Measurements from ENCODE around the gene LRRC42.

Gene LRRC42

GRCh38 chr1:53946252-53947171 lies at the start of gene LRRC42:
Gene LRRC42 (plus strand): TSS chr1:53946350. CDS start chr1:53952000, 5,650 bp downstream.
- DNase-seq (ENCODE audit: low spot score) = peak; percentile 95

DNA sequence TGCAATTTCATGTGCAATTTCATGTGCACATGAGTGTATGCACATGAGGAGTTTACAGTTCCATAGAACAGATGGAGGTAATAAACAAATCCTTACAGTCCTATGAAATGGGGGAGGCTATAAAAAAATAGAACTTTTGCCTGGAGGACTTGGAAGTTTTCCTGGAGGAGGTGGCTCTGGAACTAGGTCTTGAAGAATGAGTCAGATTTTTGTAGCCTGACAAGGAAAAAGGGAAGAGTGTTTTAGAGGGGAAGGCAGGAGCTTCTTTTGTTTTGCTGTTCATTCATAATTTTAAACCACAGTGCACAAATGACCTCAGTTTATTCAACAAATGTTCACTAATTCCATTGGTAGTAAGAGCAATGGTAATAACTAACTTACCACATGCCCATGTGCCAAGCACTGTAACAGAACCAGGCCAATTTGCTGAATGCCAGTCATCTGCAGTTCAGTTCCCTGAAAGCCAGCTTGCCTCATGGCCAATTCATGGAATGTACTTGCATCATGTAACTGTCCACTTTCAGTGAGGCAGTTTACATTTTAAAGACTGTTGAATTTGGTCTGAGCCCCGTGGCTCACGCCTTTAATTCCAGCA lies 49.4 kb upstream of the LRRC42 start:
- no peak for DNase-seq (ENCODE audit: low spot score)

- DNase-seq (ENCODE audit: low spot score) = no peak
Observed at GRCh38 chr1:53899206-53899628, 46.9 kb upstream of the LRRC42 start.

- no peak for DNase-seq (ENCODE audit: low spot score)
Observed at GRCh38 chr1:53899708-53900107, 46.4 kb upstream of the LRRC42 start.

GRCh38 chr1:53902235-53903138 lies 43.7 kb upstream of the LRRC42 start:
- no peak for DNase-seq (ENCODE audit: low spot score)

DNA sequence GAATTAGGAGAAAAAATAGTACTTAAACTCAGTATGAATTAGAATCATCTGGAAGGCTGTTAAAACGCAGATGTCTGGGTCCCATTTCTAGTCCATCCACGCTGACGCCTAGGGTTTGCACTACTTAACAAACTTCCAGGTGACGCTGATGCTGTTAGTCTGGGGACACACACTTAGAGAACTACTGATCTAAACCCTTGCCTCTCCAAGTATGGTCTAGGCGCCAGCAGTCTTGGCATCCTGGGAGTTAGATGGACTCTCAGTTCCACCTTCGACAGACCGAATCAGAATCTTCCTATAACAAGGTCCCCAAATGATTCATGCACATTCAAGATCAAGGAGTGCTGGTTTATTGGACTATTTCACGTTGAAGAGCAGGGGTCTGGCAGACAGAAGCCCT lies 40.6 kb upstream of the LRRC42 start:
- no peak for DNase-seq (ENCODE audit: low spot score)

DNA sequence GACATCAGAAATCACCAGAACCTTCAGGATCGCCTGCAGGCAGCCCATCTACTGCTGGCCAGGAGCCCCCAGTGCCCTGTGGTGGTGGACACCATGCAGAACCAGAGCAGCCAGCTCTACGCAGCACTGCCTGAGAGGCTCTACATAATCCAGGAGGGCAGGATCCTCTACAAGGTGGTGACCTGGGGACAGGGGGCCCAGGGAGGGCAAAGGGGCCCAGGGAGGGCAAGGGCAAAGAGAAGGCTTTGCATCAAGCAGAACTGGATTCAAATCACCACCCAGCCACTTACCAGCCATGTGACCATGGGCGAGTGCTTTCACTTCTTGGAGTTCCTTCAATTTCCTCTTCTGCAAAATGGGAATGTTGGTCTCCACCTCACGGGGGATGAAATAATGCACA lies 40.0 kb upstream of the LRRC42 start:
- no peak for DNase-seq (ENCODE audit: low spot score)

DNA sequence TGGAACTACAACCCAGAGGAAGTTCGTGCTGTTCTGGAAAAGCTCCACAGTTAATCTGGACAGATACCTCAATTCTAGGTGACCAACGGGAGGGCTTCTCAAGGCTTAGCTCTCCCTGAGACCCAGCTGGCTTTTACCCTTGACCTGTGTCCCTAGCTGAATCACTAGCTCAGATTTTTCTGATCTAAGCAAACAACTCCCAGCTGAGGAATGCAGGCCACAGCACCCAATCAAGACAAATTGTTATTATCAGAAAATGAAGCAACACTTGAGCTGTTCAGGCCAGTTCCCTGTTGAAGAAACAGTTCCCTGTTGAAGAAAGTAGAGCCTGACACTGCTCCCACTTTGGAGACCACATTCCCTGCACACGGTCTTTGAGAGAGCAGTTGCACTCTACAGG lies 36.2 kb upstream of the LRRC42 start:
- no peak for DNase-seq (ENCODE audit: low spot score)

DNA sequence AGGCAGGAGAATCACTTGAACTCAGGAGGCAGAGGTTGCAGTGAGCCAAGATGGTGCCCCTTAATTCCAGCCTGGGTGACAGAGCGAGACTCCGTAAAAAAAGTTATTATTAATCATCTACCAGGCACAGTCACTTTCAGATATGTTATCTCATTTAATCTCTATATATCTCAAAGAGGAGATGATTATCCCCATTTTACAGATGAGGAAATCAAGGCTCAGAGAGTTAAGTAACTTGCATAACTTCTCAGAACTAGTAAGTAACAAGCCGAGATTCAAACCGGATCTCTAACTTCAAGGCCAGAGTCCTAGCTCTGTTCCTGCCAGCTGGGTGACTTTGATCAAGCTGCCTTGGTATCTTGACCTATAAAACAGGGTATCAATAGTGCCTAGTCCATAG lies 34.7 kb upstream of the LRRC42 start:
- DNase-seq (ENCODE audit: low spot score) = no peak

DNA sequence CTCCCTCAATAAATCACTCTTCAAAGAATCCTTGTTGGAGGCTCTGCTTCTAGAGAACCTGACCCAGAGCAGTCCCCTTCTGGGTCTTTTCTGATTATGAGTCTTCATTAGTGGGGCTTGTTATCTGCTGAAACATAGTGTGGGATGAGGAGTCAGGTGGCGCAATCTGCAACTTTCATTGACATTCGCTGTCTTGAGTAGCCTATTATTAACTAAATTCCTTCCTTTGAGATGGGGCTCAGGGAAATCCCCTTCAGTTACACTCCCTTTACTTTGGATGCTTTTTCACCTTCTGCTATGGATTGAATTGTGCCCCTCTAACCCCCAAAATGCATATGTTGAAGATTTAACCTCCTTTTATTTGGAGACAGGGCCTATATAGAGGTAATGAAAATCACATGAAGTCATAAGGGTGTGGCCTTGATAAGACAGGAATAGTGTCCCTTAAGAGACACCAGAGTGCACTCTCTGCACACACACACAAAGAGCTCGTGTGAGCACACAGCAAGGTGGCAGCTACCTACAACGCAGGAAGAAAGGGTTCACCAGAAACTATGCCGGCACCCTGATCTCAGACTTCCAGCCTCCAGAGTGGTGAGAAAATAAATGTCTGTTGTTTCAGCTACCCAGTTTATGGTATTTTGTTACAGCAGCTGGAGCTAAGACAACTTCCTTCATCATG lies 32.7 kb upstream of the LRRC42 start:
- no peak for DNase-seq (ENCODE audit: low spot score)

- DNase-seq (ENCODE audit: low spot score) = no peak
Observed at GRCh38 chr1:53918343-53918742, 27.8 kb upstream of the LRRC42 start.

DNA sequence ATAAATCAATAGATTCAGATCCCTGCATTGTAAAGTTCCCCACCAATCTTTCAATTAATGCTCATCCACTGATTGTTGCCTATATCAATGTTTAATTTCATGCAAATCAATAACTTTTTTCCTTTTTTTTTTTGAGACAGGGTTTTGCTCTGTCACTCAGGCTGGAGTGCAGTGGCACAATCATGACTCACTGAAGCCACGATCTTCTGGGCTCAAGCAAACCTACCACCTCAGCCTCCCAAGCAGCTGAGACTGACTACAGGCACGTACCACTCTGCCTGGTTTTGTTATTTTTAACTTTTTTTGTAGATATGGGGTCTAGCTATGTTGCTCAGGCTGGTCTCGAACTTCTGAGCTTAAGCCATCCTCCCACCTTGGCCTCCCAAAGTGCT lies 26.5 kb upstream of the LRRC42 start:
- DNase-seq (ENCODE audit: low spot score) = no peak

DNA sequence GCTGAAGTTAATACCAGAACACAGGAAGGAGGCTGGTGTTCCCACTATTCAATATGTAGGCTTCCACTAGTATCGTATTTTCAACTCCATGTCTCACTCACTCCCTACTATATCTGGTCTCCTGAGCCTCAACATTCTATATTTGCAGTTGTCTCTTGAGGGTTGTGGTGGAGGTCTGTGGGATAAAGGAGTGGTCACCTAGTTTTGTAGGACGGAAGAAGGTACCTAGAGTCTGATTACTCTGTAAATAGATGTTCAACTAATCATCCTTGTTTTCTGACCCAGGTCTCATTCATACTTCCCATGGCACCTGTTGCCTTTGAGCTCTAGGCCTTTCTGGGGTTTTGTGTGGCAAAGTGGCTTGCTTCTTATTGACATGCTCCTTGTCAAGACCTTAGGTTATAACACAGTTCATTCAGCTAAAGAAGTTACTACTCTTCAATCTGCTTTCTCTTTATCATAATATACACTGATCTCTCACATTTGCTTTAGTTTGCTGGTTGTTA lies 18.7 kb upstream of the LRRC42 start:
- DNase-seq (ENCODE audit: low spot score) = no peak

DNA sequence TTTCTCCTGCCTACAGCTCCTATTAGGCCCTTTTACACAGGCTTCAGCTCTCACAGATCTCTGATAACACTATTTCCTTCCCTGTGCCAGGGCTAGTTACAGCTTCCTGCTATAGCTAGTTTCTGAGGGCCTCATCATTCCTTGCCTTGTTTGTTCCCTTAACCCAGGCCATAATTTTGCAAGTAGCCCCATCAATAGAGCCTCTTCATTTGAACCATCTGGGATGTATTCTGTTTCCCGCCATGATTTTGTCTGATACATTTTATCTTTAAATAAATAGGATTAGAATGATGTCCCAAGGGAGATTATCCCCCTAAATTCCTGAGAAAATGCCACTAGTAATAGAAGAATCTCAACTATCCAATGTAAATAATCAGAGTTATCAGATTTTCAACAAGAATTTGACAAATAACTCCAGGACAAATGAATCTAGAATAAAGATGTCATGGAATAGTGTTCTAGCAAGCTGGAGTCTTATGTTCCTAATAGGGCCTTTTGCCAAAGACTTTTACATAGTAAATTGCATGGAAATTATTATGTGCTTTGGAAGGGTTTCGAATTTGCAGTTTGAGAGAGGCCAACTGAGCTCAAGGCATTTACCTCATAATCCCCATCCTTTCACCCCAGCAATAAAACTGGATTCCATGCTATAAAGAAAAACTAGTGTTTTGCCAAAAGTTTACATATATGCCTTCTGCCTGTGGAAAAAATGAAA lies 16.7 kb upstream of the LRRC42 start:
- DNase-seq (ENCODE audit: low spot score) = no peak

DNA sequence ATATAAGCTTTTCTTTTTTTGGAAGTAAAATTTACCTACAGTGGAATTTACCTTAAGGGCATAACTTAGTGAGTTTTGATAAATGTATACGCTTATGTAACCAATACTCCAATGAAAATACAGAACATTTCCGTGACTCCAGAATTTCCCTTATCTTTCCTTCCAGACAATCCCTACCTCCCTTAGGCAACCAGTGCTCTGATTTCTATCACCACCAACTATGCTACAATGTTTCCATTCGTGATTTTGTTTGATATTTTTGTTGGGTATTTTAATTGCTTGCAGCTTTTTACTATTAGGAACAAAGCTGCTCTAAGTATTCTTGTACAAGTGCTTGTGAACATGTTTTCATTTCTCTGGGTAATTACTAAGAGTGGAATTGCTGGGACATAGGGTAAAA lies 15.2 kb upstream of the LRRC42 start:
- DNase-seq (ENCODE audit: low spot score) = no peak

GRCh38 chr1:53931523-53931922 lies 14.6 kb upstream of the LRRC42 start:
- DNase-seq (ENCODE audit: low spot score) = no peak

GRCh38 chr1:53934170-53934765 lies 11.9 kb upstream of the LRRC42 start:
- DNase-seq (ENCODE audit: low spot score) = no peak

DNA sequence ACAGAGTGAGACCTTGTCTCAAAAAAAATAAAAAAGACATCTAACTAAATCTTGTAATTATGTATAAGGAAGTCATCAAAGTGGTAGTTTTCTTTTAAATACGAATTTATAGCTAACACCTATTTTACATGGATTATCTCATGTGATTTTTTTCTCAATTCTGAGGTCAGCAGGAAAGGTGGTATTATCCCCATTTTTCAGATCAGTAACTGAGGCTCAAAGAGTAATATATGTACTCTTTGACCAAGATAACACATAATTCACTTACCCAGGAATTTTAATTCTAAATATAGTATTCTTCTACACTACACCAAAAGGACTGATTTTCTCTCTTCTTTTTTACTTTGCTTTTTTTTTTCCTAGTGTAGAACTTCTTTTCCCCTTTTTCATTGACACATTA lies 9.7 kb upstream of the LRRC42 start:
- no peak for DNase-seq (ENCODE audit: low spot score)

GRCh38 chr1:53938136-53938830 lies 7.9 kb upstream of the LRRC42 start:
- DNase-seq (ENCODE audit: low spot score) = no peak
